Measurements from ENCODE around the gene BEST2. TPM values are rescaled to one million over a fixed set of nuclear protein-coding genes. Genes with fewer than 3 reads are reported as not detected.
A peak's percentile ranks its signal among the peaks of the same experiment; 100 is the strongest.

The BEST2 gene
- total and polyA plus RNA-seq, 10 donors = not detected

DNA sequence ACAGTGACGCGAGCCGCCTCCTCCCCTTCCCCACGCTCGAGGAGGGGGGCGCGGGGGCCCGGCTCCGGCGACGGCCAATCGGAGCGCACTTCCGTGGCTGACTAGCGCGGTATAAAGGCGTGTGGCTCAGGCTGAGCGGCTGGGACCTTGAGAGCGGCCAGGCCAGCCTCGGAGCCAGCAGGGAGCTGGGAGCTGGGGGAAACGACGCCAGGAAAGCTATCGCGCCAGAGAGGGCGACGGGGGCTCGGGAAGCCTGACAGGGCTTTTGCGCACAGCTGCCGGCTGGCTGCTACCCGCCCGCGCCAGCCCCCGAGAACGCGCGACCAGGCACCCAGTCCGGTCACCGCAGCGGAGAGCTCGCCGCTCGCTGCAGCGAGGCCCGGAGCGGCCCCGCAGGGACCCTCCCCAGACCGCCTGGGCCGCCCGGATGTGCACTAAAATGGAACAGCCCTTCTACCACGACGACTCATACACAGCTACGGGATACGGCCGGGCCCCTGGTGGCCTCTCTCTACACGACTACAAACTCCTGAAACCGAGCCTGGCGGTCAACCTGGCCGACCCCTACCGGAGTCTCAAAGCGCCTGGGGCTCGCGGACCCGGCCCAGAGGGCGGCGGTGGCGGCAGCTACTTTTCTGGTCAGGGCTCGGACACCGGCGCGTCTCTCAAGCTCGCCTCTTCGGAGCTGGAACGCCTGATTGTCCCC is 39.9 kb downstream of the BEST2 start, which contains the start of gene JUNB:
TSS of gene JUNB (plus strand) at position 142 of the 706 bp plus-strand sequence. CDS start at position 428, 286 bp downstream.
- intact Hi-C loops (cut with DNase I; ENCODE audit: low total_unique reads) = no loop called here
- Histone ChIP-seq H3K4me3 (peak within 1 kb of the TSS; percentile 72 to 96 (median 88)), H3K36me3 (no peaks in the 10 kb centered on the region), H3K9me3 (no peaks in the 10 kb centered on the region), H3K4me1 (peaks cover 34 to 77% (median 67%) of the 10 kb centered on the region in 6 donors), H3K27me3 (replicated peaks in 1 of 7) (peaks cover 0 to 5% (median 0%) of the 10 kb centered on the region in 7 donors), H3K27ac (peak within 1 kb of the TSS; percentile 97 to 100 (median 100))
- 0 to 1% (median 0%) methylated on average over 14 to 73 of the region's 73 CpGs for WGBS, 5 donors
- TF ChIP-seq CTCF (IDR thresholded peaks at IDR 0.05 in 8 of 11, conservative IDR thresholded peaks at IDR 0.05 in 3 of 11) (peak in 5 of 11 experiments; percentile 4 to 26 (median 13)), POLR2A (IDR thresholded peaks at IDR 0.05) (peak; percentile 100), POLR2AphosphoS5 (IDR thresholded peaks at IDR 0.05) (peak; percentile 100)
- DNase-seq = peak; percentile 100

- H3K4me3 ChIP-seq = peak overlapping the region; percentile 72 to 96 (median 88)
- DNase-seq = peak; percentile 98
- intact Hi-C loops (cut with DNase I; ENCODE audit: low total_unique reads) = no loop called here
- peaks cover 0 to 5% (median 0%) of the 10 kb centered on the region in 7 donors for H3K27me3 ChIP-seq (replicated peaks in 1 of 7)
- WGBS, 5 donors = 0 to 1% (median 0%) methylated on average over 41 to 84 of the region's 84 CpGs
- H3K36me3 ChIP-seq = peaks cover 0 to 7% (median 0%) of the 10 kb centered on the region in 6 donors
- TF ChIP-seq POLR2A (IDR thresholded peaks at IDR 0.05) (peak in 2 of 3 donors; percentile 16 to 49), POLR2AphosphoS5 (IDR thresholded peaks at IDR 0.05) (peak; percentile 90 to 97 (median 93)), CTCF (IDR thresholded peaks at IDR 0.05 in 8 of 11, conservative IDR thresholded peaks at IDR 0.05 in 3 of 11) (peak in 4 of 11 experiments; percentile 11 to 28 (median 22))
- H3K27ac ChIP-seq = peak overlapping the region; percentile 97 to 100 (median 100)
- H3K9me3 ChIP-seq = no peaks in the 10 kb centered on the region
- H3K4me1 ChIP-seq = peaks cover 27 to 74% (median 65%) of the 10 kb centered on the region in 6 donors
Measured at GRCh38 chr19:12792051-12792852, 40.7 kb downstream of the BEST2 start.

- Histone ChIP-seq H3K27ac (peak overlapping the region; percentile 97 to 100 (median 100)), H3K4me3 (peak overlapping the region; percentile 72 to 96 (median 88)), H3K4me1 (peaks cover 22 to 68% (median 59%) of the 10 kb centered on the region in 6 donors), H3K36me3 (peaks cover 0 to 11% (median 0%) of the 10 kb centered on the region in 6 donors), H3K27me3 (replicated peaks in 1 of 7) (peaks cover 0 to 5% (median 0%) of the 10 kb centered on the region in 7 donors), H3K9me3 (no peaks in the 10 kb centered on the region)
- DNase-seq = no peak
- TF ChIP-seq CTCF (IDR thresholded peaks at IDR 0.05 in 8 of 11, conservative IDR thresholded peaks at IDR 0.05 in 3 of 11) = peak in 1 of 11 experiments; percentile 2
- no peak for TF ChIP-seq POLR2A (IDR thresholded peaks at IDR 0.05)
- 0% methylated on average over 22 of the region's 22 CpGs for WGBS, 5 donors
- intact Hi-C loops (cut with DNase I; ENCODE audit: low total_unique reads) = no loop called here
Measured at GRCh38 chr19:12792853-12793289, 41.3 kb downstream of the BEST2 start.
